Stimulated activated CD4-positive, alpha-beta T cell treated with anti-CD3 and anti-CD28 coated beads, TNF-alpha, amount 100 ng/mL, for 48 hours (primary cell): ENCODE measurements around the gene SRPK1.
A peak's percentile ranks its signal among the peaks of the same experiment; 100 is the strongest.

Experiments used
- DNase-seq, 3 donors: peaks; one replicate each; pipeline ENCODE4 v3.0.0-alpha.2; 2020; ENCODE audit warnings: low read depth in 3 of 3

The SRPK1 gene

DNA sequence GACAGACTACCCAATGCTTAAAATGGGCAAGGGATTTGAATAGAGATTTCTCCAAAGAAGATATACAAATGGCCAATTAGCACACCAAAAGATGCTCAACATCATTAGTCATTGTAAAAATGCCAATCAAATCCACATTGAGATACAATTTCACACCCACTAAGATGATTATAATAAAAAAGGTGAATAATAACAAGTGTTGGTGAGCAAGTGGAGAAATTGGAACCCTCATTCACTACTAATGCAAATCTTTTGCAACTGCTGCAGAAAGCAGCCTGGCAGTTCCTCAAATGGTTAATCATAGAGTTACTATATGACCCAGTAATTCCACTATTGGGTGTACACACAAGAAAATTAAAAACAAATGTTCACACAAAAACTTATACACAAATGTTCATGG lies 103.4 kb downstream of the SRPK1 start:
- DNase-seq: no peak

DNA sequence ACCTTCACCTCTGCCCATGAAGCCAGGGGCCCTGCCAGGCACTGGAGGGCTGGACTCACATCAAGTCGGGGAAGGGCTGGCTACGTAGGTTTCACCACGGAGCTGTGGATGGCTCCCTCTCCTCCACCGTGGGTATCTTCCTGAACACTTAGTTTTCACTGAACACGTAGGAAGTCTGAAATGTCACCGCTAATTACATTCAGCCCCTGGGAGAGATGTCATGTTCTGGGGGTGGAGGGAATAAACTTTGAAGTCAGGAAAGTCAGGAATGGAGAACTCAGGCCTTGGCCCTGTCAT lies 109.3 kb downstream of the SRPK1 start:
- no peak for DNase-seq

- no peak for DNase-seq
Observed at GRCh38 chr6:35810971-35811698, 109.8 kb downstream of the SRPK1 start.

DNA sequence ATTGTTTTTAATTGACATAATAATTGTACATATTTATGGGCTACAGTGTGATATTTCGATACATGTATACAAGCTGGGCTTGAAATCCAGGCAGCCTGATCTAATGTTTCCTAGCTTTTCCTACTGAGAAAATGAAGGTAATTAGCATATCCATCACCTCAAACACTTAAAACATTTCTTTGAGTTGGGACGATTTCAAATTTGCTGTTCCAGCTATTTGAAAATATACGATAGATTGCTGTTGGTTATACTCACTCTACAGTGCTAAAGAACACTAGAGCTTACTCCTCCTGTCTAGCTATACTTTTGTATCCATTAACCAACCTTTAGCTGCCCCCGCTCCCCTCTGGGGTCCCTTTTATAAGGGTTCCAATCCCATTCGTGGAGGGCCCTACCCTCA lies 111.1 kb downstream of the SRPK1 start:
- DNase-seq: no peak

- DNase-seq: no peak
Observed at GRCh38 chr6:35808688-35809087, 112.2 kb downstream of the SRPK1 start.

DNA sequence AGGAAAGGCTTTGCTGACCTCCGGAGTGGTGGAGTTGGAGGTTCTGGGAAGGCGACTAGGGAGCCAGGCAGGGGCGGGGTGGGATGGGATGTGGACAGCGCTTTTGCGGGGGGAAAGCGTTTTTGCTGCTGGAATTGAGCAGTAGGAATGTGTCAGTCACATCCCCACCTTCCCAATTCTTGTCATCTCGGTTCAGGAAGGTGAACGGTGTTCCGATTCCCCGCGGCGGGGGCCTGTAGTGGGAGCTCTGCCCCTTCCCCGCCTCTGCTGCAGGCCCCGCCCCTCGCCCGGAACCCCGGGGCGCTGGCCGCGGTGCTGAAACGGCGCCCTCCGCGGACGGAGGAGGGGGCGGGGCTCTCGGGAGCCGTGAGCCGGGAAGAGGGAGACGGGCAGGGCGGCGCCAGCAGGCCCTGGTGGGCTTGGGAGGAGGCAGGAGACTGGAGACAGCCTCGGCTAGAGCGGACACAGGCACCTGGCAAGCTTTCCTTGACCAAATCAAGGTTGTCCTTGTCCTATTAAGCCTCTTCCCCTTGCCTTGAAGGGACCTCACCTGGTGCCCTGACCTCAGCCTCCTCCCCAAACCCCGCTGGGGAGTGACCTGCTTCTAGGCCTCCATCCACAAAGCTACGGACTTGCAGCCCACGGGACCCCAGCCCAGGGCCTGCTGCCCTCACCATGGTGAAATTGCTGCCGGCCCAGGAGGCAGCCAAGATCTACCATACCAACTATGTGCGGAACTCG lies 115.7 kb downstream of the SRPK1 start, which contains the start of gene LHFPL5:
Gene LHFPL5 (plus strand): TSS at position 357 of the 741 bp plus-strand sequence. CDS start 319 bp downstream, at position 676.
- DNase-seq: peak in 2 of 3 donors; percentile 15 to 32

DNA sequence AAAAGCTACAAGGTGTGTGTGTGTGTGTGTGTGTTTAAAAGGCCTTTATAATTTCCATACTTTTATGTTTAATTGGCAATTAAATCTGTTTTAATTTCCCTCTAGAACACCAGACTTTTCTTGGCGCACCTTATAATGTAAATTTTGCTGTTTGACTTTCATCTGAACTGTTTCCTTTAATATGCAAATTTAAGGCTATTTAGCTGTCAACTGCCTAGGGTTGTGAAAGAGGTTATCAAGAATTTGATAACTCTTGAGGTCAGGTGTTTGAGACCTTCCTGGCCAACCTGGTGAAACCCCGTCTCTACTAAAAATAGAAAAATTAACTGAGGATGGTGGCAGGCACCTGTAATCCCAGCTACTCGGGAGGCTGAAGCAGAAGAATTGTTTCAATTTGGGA lies 119.8 kb downstream of the SRPK1 start:
- no peak for DNase-seq

GRCh38 chr6:35798706-35799105 lies 122.2 kb downstream of the SRPK1 start:
- no peak for DNase-seq

DNA sequence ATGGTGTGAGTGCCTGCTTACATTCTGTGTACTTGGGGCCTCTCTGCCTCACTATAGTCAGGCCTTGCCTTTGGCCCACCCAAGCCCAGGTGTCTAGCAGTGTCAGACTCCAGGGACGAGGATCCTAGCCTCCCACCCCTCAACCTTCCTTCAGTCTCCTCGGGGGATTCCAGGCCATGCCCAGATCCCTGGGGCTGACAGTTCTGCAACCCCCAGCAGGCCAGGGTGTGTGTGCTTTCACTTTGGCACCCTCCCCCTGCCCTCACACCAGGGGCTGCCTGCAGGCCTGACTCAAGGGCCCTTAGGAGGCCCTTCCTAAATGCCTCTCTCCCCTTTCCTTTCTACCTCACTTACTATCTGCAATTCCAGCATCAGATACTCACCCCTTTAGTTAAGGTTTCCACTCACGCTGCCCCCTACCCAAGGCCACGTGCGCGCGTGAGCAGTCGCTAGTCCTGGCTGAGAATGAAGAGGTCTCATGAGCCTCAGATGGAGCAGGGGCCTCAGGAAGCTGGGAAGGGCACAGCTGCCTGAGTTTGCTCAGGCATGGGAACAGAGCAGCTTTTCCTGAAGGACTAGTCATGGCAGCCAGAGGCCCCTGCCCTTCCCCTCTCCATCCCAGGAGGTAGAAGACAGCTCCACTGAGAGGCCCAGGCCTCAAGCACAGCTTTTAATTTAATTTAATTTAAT lies 122.9 kb downstream of the SRPK1 start:
- no peak for DNase-seq

DNA sequence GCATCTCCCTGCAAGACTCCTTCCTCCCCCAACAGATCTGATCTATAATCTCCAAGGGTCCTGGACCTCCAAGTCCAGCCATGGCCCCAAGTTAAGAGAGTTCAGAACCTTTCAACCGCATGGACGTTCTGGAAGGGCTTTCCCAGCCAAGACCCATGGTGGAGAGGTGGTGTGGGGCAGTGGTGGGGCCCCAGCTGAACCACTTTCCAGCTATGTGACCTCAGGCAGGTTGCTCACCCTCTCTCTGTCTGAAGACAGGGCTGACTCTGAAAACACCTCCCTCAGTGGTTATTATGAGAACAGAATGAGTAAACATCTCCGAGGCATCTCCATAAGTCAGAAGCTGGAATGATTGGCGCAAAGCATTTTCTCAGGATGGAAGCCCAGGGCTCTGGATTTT lies 124.7 kb downstream of the SRPK1 start:
- DNase-seq: no peak

DNA sequence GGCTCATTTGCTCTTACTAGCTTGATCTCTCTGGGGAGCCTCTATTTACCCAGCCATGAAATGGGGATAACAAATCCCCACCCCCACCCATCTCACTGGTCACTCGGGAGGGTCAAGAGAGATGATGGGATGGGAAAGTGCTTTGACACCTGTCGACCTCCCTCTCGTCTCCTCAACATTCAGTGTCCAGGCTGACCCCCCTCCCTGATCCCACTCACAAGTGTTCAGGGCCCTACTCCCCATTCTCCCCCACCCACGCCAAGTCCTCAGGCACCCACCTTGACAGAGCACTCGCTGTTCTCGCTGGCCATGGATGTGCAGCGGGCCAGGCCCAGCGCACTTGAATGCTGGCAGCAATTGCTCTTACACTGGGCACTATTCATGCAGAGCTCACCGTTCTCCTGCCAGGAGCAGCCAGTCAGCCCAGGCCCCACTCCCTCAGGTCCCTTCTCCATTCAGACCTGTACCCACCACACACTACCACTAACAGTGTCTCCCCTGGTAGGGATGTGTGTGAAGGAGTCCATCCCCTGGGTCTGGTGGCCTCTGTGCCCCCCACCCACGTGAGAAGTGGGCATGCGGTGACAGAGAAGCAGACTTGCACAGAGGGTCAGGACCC lies 125.3 kb downstream of the SRPK1 start:
- no peak for DNase-seq

DNA sequence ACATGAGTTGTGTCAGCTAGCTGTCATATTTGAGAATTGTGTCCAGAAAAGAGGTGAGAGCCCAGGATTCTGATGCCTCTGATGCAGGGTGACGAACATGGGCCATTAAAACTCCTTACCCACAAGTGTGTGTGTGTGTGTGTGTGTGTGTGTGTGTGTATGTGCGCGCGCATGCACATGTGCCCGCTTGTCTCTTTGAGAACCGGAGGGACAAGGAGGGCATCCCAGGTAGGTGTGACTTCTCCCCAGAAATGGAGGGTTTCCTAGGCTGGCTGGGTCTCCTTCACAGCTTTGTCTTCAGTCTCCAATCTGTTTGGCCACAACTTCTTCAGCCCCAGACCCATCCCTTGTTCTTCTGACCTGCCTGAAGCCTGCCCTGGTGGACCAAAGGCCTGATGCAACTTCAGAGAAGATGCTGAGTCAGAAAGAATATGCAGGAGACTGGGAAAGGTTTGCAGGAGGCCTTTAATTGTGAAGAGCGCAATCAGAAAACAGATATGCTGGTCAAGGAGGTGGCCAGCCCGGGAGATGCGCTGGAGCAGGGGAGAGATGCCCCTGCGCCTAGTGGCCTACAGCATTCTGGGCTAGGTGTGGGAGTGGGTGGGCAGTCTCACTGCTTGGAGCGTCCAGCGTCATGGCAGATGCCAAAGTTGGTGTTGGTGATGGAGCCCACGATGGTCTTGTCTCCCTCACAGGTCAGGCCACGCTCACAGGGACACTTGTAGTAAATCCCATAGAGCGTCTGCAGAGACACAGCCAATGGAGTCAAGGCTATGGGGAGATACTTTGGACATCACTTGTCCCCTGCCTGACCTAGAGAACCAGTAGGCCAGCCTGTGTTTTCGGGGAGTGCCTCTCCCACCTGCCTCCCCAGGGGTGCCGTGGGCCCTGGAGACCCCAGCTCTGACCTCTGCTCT lies 126.1 kb downstream of the SRPK1 start:
- DNase-seq: no peak

- no peak for DNase-seq
Observed at GRCh38 chr6:35790683-35791082, 130.2 kb downstream of the SRPK1 start.

GRCh38 chr6:35788423-35788982 lies 132.4 kb downstream of the SRPK1 start:
- DNase-seq: no peak

- no peak for DNase-seq
Observed at GRCh38 chr6:35787266-35788218, 133.4 kb downstream of the SRPK1 start.

GRCh38 chr6:35786810-35787209 lies 134.1 kb downstream of the SRPK1 start:
- no peak for DNase-seq

- DNase-seq: no peak
Observed at GRCh38 chr6:35786272-35786671, 134.6 kb downstream of the SRPK1 start.

- DNase-seq: no peak
Observed at GRCh38 chr6:35784200-35784599, 136.7 kb downstream of the SRPK1 start.
